Stomach (tissue), 9 donors: Measurements from ENCODE around the gene TRAPPC3L. TPM values are rescaled to one million over a fixed set of nuclear protein-coding genes. Genes with fewer than 3 reads are reported as not detected.
A peak's percentile ranks its signal among the peaks of the same experiment; 100 is the strongest.

Experiments
- DNase-seq, 2 donors: peaks; one replicate each; pipeline versions ENCODE4 v3.0.0 to v3.0.0-alpha.2; 2013 to 2019
- H3K27ac ChIP-seq, 5 donors: fragments of 200-600 bp in 4 of 5; sonication (generic) in 4 of 5; one replicate each; pipeline ENCODE4 v1.5.1; 2013 to 2019; ENCODE audit warnings: mild to moderate bottlenecking in 1 of 5, moderate library complexity in 1 of 5
- H3K27me3 ChIP-seq, 3 donors: fragments of 200-600 bp; sonication (generic); one replicate each; pipeline ENCODE4 v1.5.1; 2017 to 2019; ENCODE audit warnings: mixed run types in 1 of 3
- H3K36me3 ChIP-seq, 4 donors: fragments of 200-600 bp; sonication (generic); 1 replicate in 3 of 4; 2 replicates in 1 of 4; pipeline ENCODE4 v1.5.1; 2016 to 2019
- H3K4me1 ChIP-seq, 4 donors: fragments of 200-600 bp; sonication (generic); one replicate each; pipeline ENCODE4 v1.5.1; 2016 to 2019
- H3K4me3 ChIP-seq, 4 donors: fragments of 200-600 bp; sonication (generic) in 3 of 4; one replicate each; pipeline ENCODE4 v1.5.1; 2016 to 2019; ENCODE audit warnings: mild to moderate bottlenecking in 1 of 4
- H3K9me3 ChIP-seq, 4 donors: fragments of 200-600 bp; sonication (generic); one replicate each; pipeline ENCODE4 v1.5.1; 2016 to 2019
- EP300 ChIP-seq: sonication (generic); formaldehyde crosslinking; IDR thresholded peaks from one replicate; pipeline ENCODE4 v1.6.1; 2017; ENCODE audit warnings: antibody characterized with exemption
- POLR2A ChIP-seq, 4 donors: fragments of 450-650 bp; IDR thresholded peaks; one replicate each; pipeline ENCODE4 v1.6.1; 2016; ENCODE audit warnings: antibody characterized with exemption in 4 of 4, control low read depth in 2 of 4, mild to moderate bottlenecking in 1 of 4, moderate library complexity in 1 of 4
- POLR2AphosphoS5 ChIP-seq, 3 donors: sonication (generic); formaldehyde crosslinking; IDR thresholded peaks; one replicate each; pipeline ENCODE4 v1.6.1; 2016; ENCODE audit warnings: antibody characterized with exemption in 3 of 3
- WGBS, 5 donors: extraction: QIAGEN DNeasy Blood & Tissue Kit in 3 of 5; methylation state at CpG; one replicate each; pipeline versions ENCODE4 v1.1.5 to v1.1.7; 2013 to 2018; 5-methylcytosine and 5-hydroxymethylcytosine counted together
- intact Hi-C: fragments of 100-400 bp; cut with DNase I; formaldehyde crosslinking; loops from one replicate; pipeline ENCODE4 v1.15.1; 2023; ENCODE audit warnings: low total_unique reads
- polyA plus RNA-seq, 3 donors: library from polyadenylated mRNA; stranded (reverse); fragments of 200-250 nt; gene quantifications; one replicate each; pipeline ENCODE4 v1.2.3, GENCODE V29; 2013
- total RNA-seq, 5 donors: library from RNA; depleted of rRNA; stranded (reverse); fragments of >200 nt; gene quantifications; one replicate each; pipeline versions ENCODE4 v1.1.0 to v1.2.3, GENCODE V29; 2014 to 2016
- TF ChIP-seq, protein P1 (sequence below), 7 experiments: fragments of 450-650 bp in 4 of 7; fragments of 200-600 bp in 3 of 7; sonication (generic) in 3 of 7; IDR thresholded peaks; one replicate each; pipeline ENCODE4 v1.5.1; 2016 to 2019; ENCODE audit warnings: antibody characterized with exemption in 7 of 7, control low read depth in 2 of 7, mild to moderate bottlenecking in 1 of 7
- donor health status: healthy with polysubstance abuse.
- donor health status: Bipolar disorder and iron deficiency.
- donor health status: healthy.

The TRAPPC3L gene
- total and polyA plus RNA-seq, 8 donors = not detected

DNA sequence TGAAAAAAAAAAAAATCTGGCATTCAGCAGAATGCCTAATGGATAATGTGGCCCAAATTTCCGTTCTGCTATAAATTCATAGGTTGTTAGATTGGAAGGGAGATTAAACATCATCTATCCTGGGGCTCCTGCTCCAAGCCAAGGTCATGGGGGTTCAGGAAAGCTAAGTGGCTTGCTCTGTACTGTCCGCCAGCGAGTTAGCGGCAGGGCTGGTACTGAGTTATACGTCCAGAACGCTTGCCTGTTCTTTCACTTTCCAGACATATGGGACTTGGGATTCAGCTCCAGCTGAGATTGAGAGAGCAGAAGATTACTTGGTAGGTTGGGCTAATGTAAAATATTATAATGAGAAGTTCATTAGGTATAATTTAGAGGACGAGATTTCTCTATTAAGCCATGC lies 26.7 kb upstream of the TRAPPC3L start:
- H3K4me1 ChIP-seq = peaks cover 24 to 56% (median 28%) of the 10 kb centered on the region in 4 donors
- intact Hi-C loops = no loop called here
- WGBS, 5 donors = 1 to 3% (median 2%) methylated on average over 7 of the region's 7 CpGs

GRCh38 chr6:116571683-116572000 lies 26.2 kb upstream of the TRAPPC3L start:
- Histone ChIP-seq H3K27me3 (no peaks in the 10 kb centered on the region), H3K27ac (peak overlapping the region; percentile 86 to 93 (median 92)), H3K4me1 (peaks cover 24 to 51% (median 28%) of the 10 kb centered on the region in 4 donors), H3K9me3 (no peaks in the 10 kb centered on the region), H3K4me3 (peak overlapping the region; percentile 73 to 81 (median 76)), H3K36me3 (peaks cover 0 to 20% (median 20%) of the 10 kb centered on the region in 4 donors)
- WGBS, 5 donors = 0% methylated on average over 11 to 12 of the region's 12 CpGs
- no peak for DNase-seq
- intact Hi-C loops = no loop called here
- TF ChIP-seq, protein P1, sequence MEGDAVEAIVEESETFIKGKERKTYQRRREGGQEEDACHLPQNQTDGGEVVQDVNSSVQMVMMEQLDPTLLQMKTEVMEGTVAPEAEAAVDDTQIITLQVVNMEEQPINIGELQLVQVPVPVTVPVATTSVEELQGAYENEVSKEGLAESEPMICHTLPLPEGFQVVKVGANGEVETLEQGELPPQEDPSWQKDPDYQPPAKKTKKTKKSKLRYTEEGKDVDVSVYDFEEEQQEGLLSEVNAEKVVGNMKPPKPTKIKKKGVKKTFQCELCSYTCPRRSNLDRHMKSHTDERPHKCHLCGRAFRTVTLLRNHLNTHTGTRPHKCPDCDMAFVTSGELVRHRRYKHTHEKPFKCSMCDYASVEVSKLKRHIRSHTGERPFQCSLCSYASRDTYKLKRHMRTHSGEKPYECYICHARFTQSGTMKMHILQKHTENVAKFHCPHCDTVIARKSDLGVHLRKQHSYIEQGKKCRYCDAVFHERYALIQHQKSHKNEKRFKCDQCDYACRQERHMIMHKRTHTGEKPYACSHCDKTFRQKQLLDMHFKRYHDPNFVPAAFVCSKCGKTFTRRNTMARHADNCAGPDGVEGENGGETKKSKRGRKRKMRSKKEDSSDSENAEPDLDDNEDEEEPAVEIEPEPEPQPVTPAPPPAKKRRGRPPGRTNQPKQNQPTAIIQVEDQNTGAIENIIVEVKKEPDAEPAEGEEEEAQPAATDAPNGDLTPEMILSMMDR (IDR thresholded peaks at IDR 0.05) = no peak
- no peak for TF ChIP-seq POLR2A (IDR thresholded peaks at IDR 0.05)
- no peak for TF ChIP-seq POLR2AphosphoS5 (IDR thresholded peaks at IDR 0.05)
- no peak for TF ChIP-seq EP300

More for the DNA sequence above, 26.7 kb upstream of the TRAPPC3L start:
- Histone ChIP-seq H3K36me3 (peaks cover 0 to 25% (median 24%) of the 10 kb centered on the region in 4 donors), H3K27me3 (no peaks in the 10 kb centered on the region), H3K9me3 (no peaks in the 10 kb centered on the region), H3K27ac (peak overlapping the region in 4 of 5 donors; percentile 92 to 93 (median 92)), H3K4me3 (peak overlapping the region; percentile 73 to 81 (median 76))
- TF ChIP-seq EP300 = no peak
- TF ChIP-seq POLR2A (IDR thresholded peaks at IDR 0.05) = no peak
- TF ChIP-seq POLR2AphosphoS5 (IDR thresholded peaks at IDR 0.05) = no peak
- TF ChIP-seq, protein P1 (IDR thresholded peaks at IDR 0.05) = no peak
- peak; percentile 34 to 69 for DNase-seq

GRCh38 chr6:116570856-116571682 lies 25.6 kb upstream of the TRAPPC3L start, which contains the start of gene RWDD1:
Gene RWDD1 (plus strand): TSS chr6:116571504. CDS start chr6:116571583, 79 bp downstream.
- peak within 1 kb of the TSS; percentile 73 to 81 (median 76) for H3K4me3 ChIP-seq
- 0 to 1% (median 0%) methylated on average over 8 to 62 of the region's 62 CpGs for WGBS, 5 donors
- H3K4me1 ChIP-seq = peaks cover 24 to 47% (median 28%) of the 10 kb centered on the region in 4 donors
- TF ChIP-seq POLR2AphosphoS5 (IDR thresholded peaks at IDR 0.05) (peak; percentile 73 to 93 (median 92)), EP300 (no peak), POLR2A (IDR thresholded peaks at IDR 0.05) (peak in 2 of 4 donors; percentile 56 to 60)
- TF ChIP-seq, protein P1 (IDR thresholded peaks at IDR 0.05) = peak in 3 of 7 experiments; percentile 15 to 43 (median 24)
- H3K27me3 ChIP-seq = no peaks in the 10 kb centered on the region
- peak within 1 kb of the TSS; percentile 86 to 93 (median 92) for H3K27ac ChIP-seq
- peak; percentile 99 to 100 for DNase-seq
- intact Hi-C loops = no loop called here
- peaks cover 0 to 15% (median 14%) of the 10 kb centered on the region in 4 donors for H3K36me3 ChIP-seq
- H3K9me3 ChIP-seq = no peaks in the 10 kb centered on the region

- Histone ChIP-seq H3K27me3 (no peaks in the 10 kb centered on the region), H3K9me3 (no peaks in the 10 kb centered on the region), H3K36me3 (peaks cover 0 to 3% (median 0%) of the 10 kb centered on the region in 4 donors), H3K27ac (no peak overlapping the region), H3K4me3 (no peak overlapping the region), H3K4me1 (peaks cover 24 to 39% (median 34%) of the 10 kb centered on the region in 4 donors)
- DNase-seq = no peak
- intact Hi-C loops = no loop called here
- TF ChIP-seq, protein P1 (IDR thresholded peaks at IDR 0.05) = no peak
- no peak for TF ChIP-seq POLR2AphosphoS5 (IDR thresholded peaks at IDR 0.05)
- no peak for TF ChIP-seq EP300
- no peak for TF ChIP-seq POLR2A (IDR thresholded peaks at IDR 0.05)
- WGBS, 5 donors = 63 to 67% (median 64%) methylated on average over 7 of the region's 7 CpGs
Measured at GRCh38 chr6:116568821-116569755, 23.6 kb upstream of the TRAPPC3L start.
